HepG2 (cell line): ENCODE data around the gene EPM2AIP1. TPM values are rescaled to one million over a fixed set of nuclear protein-coding genes. Genes with fewer than 3 reads are reported as not detected.

Experiments
- ARHGAP35 ChIP-seq: sonication (generic); formaldehyde crosslinking; IDR thresholded peaks from 2 replicates; pipeline ENCODE4 v1.9.0; 2022; ENCODE audit warnings: mild to moderate bottlenecking, inconsistent platforms, moderate library complexity, missing genetic modification reagents, borderline replicate concordance
- FOSL1 ChIP-seq: sonication (generic); formaldehyde crosslinking; IDR thresholded peaks from 2 replicates; pipeline ENCODE4 v1.9.0; 2021; ENCODE audit warnings: missing genetic modification reagents, borderline replicate concordance
- HDAC1 ChIP-seq: sonication (generic); formaldehyde crosslinking; IDR thresholded peaks from 2 replicates; pipeline ENCODE4 v1.5.1; 2020; ENCODE audit warnings: mild to moderate bottlenecking, missing genetic modification reagents
- MBD4 ChIP-seq: IDR thresholded peaks from 2 replicates; pipeline ENCODE4 v1.6.1; 2012; ENCODE audit warnings: low read length, inconsistent platforms, borderline replicate concordance
- NFE2 ChIP-seq: sonication (generic); formaldehyde crosslinking; IDR thresholded peaks from 2 replicates; pipeline ENCODE4 v1.4.0; 2020; ENCODE audit warnings: missing genetic modification reagents
- THAP9 ChIP-seq: sonication (generic); formaldehyde crosslinking; IDR thresholded peaks from 2 replicates; pipeline ENCODE4; 2020; ENCODE audit warnings: missing genetic modification reagents, mild to moderate bottlenecking, borderline replicate concordance
- ZNF234 ChIP-seq: sonication (generic); formaldehyde crosslinking; conservative IDR thresholded peaks from 2 replicates; pipeline ENCODE4 v1.5.1; 2020; ENCODE audit warnings: mild to moderate bottlenecking, missing genetic modification reagents
- polyA plus RNA-seq, 8 experiments: library from polyadenylated mRNA; depleted of rRNA in 3 of 8; stranded (reverse) in 7 of 8; unstranded in 1 of 8; fragments of >200 nt; fragmentation: Illumina TruSeq in 4 of 8; extraction: Trizol in 4 of 8; gene quantifications; 2 replicates each; pipeline versions ENCODE4 v1.2.1 to v1.2.3, GENCODE V29; 2011 to 2016; ENCODE audit warnings: low read depth in 4 of 8, missing spikeins in 1 of 8, mixed read lengths in 1 of 8; ENCODE audit not compliant: insufficient read depth in 1 of 8
- total RNA-seq, 5 experiments: library from RNA; depleted of rRNA; stranded (reverse); fragments of >200 nt; fragmentation: Illumina TruSeq; extraction: Trizol; gene quantifications; 2 replicates each; pipeline ENCODE4 v1.2.3, GENCODE V29; 2016; ENCODE audit warnings: low read depth in 1 of 5
- TF ChIP-seq, protein P1 (sequence below): sonication (generic); formaldehyde crosslinking; IDR thresholded peaks from 2 replicates; pipeline ENCODE4 v1.5.1; 2020; ENCODE audit warnings: mild to moderate bottlenecking, missing genetic modification reagents, moderate library complexity
- TF ChIP-seq, protein P2 (sequence below): IDR thresholded peaks from 2 replicates; pipeline ENCODE4 v1.4.0; 2020; ENCODE audit warnings: mild to moderate bottlenecking, missing genetic modification reagents
- TF ChIP-seq, protein P3 (sequence below): sonication (generic); formaldehyde crosslinking; IDR thresholded peaks from 2 replicates; pipeline ENCODE4 v1.5.1; 2020; ENCODE audit warnings: mild to moderate bottlenecking, missing genetic modification reagents, borderline replicate concordance

The EPM2AIP1 gene
- total and polyA plus RNA-seq, 2 of the 13 experiments (the other 11 are each of a cell fraction or from before 2014, with no cell fraction given), result 10.7 to 23.0 TPM

GRCh38 chr3:37041546-37042195, 48.7 kb upstream of the EPM2AIP1 start (continued):
- TF ChIP-seq, protein P1, sequence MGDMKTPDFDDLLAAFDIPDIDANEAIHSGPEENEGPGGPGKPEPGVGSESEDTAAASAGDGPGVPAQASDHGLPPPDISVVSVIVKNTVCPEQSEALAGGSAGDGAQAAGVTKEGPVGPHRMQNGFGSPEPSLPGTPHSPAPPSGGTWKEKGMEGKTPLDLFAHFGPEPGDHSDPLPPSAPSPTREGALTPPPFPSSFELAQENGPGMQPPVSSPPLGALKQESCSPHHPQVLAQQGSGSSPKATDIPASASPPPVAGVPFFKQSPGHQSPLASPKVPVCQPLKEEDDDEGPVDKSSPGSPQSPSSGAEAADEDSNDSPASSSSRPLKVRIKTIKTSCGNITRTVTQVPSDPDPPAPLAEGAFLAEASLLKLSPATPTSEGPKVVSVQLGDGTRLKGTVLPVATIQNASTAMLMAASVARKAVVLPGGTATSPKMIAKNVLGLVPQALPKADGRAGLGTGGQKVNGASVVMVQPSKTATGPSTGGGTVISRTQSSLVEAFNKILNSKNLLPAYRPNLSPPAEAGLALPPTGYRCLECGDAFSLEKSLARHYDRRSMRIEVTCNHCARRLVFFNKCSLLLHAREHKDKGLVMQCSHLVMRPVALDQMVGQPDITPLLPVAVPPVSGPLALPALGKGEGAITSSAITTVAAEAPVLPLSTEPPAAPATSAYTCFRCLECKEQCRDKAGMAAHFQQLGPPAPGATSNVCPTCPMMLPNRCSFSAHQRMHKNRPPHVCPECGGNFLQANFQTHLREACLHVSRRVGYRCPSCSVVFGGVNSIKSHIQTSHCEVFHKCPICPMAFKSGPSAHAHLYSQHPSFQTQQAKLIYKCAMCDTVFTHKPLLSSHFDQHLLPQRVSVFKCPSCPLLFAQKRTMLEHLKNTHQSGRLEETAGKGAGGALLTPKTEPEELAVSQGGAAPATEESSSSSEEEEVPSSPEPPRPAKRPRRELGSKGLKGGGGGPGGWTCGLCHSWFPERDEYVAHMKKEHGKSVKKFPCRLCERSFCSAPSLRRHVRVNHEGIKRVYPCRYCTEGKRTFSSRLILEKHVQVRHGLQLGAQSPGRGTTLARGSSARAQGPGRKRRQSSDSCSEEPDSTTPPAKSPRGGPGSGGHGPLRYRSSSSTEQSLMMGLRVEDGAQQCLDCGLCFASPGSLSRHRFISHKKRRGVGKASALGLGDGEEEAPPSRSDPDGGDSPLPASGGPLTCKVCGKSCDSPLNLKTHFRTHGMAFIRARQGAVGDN (CRISPR knock-in tag), result no peak
- TF ChIP-seq ZNF234 (CRISPR knock-in tag) (no peak), NFE2 (CRISPR knock-in tag) (no peak), MBD4 (no peak), ARHGAP35 (CRISPR knock-in tag) (no peak), FOSL1 (CRISPR knock-in tag) (no peak), HDAC1 (CRISPR knock-in tag) (no peak), THAP9 (CRISPR knock-in tag) (no peak)
- TF ChIP-seq, protein P2, sequence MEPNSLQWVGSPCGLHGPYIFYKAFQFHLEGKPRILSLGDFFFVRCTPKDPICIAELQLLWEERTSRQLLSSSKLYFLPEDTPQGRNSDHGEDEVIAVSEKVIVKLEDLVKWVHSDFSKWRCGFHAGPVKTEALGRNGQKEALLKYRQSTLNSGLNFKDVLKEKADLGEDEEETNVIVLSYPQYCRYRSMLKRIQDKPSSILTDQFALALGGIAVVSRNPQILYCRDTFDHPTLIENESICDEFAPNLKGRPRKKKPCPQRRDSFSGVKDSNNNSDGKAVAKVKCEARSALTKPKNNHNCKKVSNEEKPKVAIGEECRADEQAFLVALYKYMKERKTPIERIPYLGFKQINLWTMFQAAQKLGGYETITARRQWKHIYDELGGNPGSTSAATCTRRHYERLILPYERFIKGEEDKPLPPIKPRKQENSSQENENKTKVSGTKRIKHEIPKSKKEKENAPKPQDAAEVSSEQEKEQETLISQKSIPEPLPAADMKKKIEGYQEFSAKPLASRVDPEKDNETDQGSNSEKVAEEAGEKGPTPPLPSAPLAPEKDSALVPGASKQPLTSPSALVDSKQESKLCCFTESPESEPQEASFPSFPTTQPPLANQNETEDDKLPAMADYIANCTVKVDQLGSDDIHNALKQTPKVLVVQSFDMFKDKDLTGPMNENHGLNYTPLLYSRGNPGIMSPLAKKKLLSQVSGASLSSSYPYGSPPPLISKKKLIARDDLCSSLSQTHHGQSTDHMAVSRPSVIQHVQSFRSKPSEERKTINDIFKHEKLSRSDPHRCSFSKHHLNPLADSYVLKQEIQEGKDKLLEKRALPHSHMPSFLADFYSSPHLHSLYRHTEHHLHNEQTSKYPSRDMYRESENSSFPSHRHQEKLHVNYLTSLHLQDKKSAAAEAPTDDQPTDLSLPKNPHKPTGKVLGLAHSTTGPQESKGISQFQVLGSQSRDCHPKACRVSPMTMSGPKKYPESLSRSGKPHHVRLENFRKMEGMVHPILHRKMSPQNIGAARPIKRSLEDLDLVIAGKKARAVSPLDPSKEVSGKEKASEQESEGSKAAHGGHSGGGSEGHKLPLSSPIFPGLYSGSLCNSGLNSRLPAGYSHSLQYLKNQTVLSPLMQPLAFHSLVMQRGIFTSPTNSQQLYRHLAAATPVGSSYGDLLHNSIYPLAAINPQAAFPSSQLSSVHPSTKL (CRISPR knock-in tag), result no peak
- TF ChIP-seq, protein P3, sequence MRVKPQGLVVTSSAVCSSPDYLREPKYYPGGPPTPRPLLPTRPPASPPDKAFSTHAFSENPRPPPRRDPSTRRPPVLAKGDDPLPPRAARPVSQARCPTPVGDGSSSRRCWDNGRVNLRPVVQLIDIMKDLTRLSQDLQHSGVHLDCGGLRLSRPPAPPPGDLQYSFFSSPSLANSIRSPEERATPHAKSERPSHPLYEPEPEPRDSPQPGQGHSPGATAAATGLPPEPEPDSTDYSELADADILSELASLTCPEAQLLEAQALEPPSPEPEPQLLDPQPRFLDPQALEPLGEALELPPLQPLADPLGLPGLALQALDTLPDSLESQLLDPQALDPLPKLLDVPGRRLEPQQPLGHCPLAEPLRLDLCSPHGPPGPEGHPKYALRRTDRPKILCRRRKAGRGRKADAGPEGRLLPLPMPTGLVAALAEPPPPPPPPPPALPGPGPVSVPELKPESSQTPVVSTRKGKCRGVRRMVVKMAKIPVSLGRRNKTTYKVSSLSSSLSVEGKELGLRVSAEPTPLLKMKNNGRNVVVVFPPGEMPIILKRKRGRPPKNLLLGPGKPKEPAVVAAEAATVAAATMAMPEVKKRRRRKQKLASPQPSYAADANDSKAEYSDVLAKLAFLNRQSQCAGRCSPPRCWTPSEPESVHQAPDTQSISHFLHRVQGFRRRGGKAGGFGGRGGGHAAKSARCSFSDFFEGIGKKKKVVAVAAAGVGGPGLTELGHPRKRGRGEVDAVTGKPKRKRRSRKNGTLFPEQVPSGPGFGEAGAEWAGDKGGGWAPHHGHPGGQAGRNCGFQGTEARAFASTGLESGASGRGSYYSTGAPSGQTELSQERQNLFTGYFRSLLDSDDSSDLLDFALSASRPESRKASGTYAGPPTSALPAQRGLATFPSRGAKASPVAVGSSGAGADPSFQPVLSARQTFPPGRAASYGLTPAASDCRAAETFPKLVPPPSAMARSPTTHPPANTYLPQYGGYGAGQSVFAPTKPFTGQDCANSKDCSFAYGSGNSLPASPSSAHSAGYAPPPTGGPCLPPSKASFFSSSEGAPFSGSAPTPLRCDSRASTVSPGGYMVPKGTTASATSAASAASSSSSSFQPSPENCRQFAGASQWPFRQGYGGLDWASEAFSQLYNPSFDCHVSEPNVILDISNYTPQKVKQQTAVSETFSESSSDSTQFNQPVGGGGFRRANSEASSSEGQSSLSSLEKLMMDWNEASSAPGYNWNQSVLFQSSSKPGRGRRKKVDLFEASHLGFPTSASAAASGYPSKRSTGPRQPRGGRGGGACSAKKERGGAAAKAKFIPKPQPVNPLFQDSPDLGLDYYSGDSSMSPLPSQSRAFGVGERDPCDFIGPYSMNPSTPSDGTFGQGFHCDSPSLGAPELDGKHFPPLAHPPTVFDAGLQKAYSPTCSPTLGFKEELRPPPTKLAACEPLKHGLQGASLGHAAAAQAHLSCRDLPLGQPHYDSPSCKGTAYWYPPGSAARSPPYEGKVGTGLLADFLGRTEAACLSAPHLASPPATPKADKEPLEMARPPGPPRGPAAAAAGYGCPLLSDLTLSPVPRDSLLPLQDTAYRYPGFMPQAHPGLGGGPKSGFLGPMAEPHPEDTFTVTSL (CRISPR knock-in tag), result no peak
